A673 (cell line): ENCODE measurements around the gene NACC2.

ENCODE experiments used
- EZH2 ChIP-seq: fragments of 200-600 bp; sonication (generic); IDR thresholded peaks from 2 replicates; pipeline ENCODE4 v1.6.1; 2017; ENCODE audit warnings: borderline replicate concordance, low read depth, mild to moderate bottlenecking, mixed read lengths, antibody characterized with exemption, low read length; ENCODE audit not compliant: poor library complexity, severe bottlenecking
- TF ChIP-seq, protein P1 (sequence below): fragments of 300-800, 200-600 bp; sonication (generic); conservative IDR thresholded peaks from 2 replicates; pipeline ENCODE4 v1.5.1; 2017; ENCODE audit warnings: low read depth, mild to moderate bottlenecking, antibody characterized with exemption, low read length, moderate library complexity, mixed read lengths

DNA sequence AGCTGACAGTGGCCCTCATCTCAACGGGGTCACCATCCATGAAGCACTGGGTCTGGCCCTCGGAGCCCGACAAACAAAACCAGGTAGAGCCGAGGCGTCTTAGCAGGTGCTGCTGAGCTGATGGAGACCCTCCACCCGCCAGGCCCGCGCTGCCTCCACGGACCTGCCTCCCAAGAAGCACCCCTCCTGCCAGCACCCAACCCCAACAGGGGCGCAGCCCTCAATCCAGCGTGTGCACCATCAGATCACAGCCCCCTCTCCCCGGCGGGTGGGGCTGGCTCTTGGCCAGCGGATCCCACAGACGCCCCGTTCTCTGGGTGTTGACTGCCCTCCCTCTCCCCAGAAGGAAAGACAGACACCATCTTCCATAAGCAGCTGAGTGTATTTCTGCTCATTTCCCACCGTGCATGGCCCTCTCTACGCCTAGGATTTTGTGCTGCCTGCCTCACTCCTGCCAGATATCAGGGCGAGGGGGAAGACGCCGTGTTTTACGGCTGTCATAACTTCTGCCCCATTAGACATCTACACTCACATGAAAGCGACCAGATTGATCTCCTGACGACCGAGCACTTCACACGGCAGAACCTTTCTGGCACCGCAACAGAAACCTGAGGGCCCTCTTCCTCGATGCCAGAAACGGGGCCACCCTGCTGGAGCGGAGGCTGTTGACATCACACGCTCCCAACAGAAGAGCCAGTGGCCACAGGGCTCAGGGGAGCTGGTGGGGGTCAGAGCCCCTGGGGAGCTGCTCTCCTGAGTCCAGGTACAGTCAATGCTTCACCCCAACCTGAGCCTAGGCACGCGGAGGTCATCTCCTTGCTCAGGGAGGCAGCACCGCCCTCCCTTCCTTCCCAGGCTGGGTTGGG is 12.4 kb downstream of the NACC2 start:
- TF ChIP-seq EZH2, result no peak
- TF ChIP-seq, protein P1, sequence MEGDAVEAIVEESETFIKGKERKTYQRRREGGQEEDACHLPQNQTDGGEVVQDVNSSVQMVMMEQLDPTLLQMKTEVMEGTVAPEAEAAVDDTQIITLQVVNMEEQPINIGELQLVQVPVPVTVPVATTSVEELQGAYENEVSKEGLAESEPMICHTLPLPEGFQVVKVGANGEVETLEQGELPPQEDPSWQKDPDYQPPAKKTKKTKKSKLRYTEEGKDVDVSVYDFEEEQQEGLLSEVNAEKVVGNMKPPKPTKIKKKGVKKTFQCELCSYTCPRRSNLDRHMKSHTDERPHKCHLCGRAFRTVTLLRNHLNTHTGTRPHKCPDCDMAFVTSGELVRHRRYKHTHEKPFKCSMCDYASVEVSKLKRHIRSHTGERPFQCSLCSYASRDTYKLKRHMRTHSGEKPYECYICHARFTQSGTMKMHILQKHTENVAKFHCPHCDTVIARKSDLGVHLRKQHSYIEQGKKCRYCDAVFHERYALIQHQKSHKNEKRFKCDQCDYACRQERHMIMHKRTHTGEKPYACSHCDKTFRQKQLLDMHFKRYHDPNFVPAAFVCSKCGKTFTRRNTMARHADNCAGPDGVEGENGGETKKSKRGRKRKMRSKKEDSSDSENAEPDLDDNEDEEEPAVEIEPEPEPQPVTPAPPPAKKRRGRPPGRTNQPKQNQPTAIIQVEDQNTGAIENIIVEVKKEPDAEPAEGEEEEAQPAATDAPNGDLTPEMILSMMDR, result no peak
